Neural cell (in vitro differentiated cells): ENCODE results near the gene GSDMA.

ENCODE experiments used
- CTCF ChIP-seq: fragments of 450-650 bp; IDR thresholded peaks from 2 replicates; pipeline ENCODE4 v1.5.1; 2014; ENCODE audit warnings: antibody characterized with exemption, mild to moderate bottlenecking, moderate library complexity; ENCODE audit not compliant: poor library complexity, severe bottlenecking
- TAF1 ChIP-seq: IDR thresholded peaks from 2 replicates; pipeline ENCODE4 v1.6.1; 2012; ENCODE audit warnings: low read depth

- TF ChIP-seq TAF1 (no peak), CTCF (no peak)
These were observed 41.5 kb upstream of the GSDMA start for GRCh38 chr17:39921323-39921722.
